ENCODE data around the gene LRRC36. TPM values are rescaled to one million over a fixed set of nuclear protein-coding genes. Genes with fewer than 3 reads are reported as not detected.

The LRRC36 gene
- total RNA-seq, 2 donors from 2014 or later = 0.33 to 0.43 TPM

GRCh38 chr16:67397812-67398545 lies 71.4 kb downstream of the LRRC36 start:
- Histone ChIP-seq H3K36me3 (no peaks in the 10 kb centered on the region), H3K4me3 (no peak overlapping the region), H3K9me3 (no peaks in the 10 kb centered on the region), H3K27me3 (no peaks in the 10 kb centered on the region), H3K27ac (peak overlapping the region; percentile 67 to 71), H3K4me1 (peaks cover 0 to 69% of the 10 kb centered on the region in 2 donors)
- no peak for TF ChIP-seq CTCF (IDR thresholded peaks at IDR 0.05)
- DNase-seq (ENCODE audit: low spot score) = no peak

DNA sequence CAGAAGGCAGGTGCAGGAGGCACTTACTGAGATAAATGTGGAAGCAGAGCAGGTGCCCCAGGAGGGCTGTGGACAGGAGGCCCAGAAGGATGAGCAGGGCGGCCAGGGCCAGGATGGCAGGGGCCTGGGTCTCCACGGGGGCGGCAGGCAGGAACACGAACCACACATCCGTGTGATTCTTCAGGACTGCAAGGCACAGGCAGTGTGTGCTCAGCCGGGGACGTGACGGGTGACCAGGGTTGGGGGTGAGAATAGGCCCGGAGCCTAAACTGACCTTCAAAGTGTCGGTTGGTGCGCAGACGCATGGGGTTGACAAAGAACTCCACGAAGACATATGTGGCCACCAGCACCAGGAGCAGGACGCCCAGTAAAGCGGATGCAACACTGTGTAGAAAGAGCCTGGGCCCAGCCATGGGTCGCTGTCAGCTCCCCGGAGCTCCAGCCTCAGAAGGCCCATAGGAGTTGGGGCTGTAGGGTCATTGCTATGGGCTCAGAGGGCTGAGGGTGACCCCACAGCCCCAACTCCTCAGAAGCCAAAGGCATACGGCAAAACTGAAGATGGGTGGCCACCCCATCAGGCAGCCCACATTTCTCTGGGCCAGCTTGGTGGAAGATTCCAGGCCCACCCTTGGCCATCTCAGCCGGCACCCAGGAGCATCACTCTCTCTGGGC lies 72.1 kb downstream of the LRRC36 start:
- no peak for DNase-seq (ENCODE audit: low spot score)
- peaks cover 0 to 62% of the 10 kb centered on the region in 2 donors for H3K4me1 ChIP-seq
- H3K36me3 ChIP-seq = no peaks in the 10 kb centered on the region
- no peak for TF ChIP-seq CTCF (IDR thresholded peaks at IDR 0.05)
- H3K27ac ChIP-seq = no peak overlapping the region
- no peaks in the 10 kb centered on the region for H3K27me3 ChIP-seq
- no peaks in the 10 kb centered on the region for H3K9me3 ChIP-seq
- no peak overlapping the region for H3K4me3 ChIP-seq

DNA sequence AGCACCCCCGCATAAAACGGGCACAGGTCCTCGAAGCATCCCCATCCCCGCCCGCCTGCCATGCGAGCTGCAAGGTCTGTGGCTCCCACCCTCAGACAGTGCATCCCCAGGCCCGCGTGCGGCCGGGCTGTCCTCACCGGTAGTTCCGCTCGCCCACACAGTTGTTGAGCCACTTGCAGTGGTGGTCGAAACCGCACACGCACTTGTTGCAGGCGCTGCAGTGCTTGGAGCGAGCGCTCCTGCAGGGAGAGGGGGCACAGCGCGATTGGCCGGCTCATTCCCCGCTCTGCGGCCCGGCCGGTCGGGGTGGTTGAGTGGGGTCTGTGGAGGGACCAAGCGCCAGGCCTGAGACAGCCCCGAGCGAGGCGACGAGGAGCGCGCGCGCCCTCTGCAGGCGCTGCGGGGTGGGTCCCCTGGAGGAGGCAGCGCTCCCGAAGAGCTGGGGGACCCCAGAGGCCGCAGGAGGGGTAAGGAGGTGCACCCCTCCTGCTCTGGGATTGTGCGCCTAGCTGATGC lies 72.7 kb downstream of the LRRC36 start:
- no peak for DNase-seq (ENCODE audit: low spot score)
- peaks cover 0 to 56% of the 10 kb centered on the region in 2 donors for H3K4me1 ChIP-seq
- no peaks in the 10 kb centered on the region for H3K27me3 ChIP-seq
- H3K27ac ChIP-seq = no peak overlapping the region
- H3K4me3 ChIP-seq = peak overlapping the region in 1 of 2 donors; percentile 9
- peak; percentile 77 to 91 for TF ChIP-seq CTCF (IDR thresholded peaks at IDR 0.05)
- H3K9me3 ChIP-seq = no peaks in the 10 kb centered on the region
- no peaks in the 10 kb centered on the region for H3K36me3 ChIP-seq

DNA sequence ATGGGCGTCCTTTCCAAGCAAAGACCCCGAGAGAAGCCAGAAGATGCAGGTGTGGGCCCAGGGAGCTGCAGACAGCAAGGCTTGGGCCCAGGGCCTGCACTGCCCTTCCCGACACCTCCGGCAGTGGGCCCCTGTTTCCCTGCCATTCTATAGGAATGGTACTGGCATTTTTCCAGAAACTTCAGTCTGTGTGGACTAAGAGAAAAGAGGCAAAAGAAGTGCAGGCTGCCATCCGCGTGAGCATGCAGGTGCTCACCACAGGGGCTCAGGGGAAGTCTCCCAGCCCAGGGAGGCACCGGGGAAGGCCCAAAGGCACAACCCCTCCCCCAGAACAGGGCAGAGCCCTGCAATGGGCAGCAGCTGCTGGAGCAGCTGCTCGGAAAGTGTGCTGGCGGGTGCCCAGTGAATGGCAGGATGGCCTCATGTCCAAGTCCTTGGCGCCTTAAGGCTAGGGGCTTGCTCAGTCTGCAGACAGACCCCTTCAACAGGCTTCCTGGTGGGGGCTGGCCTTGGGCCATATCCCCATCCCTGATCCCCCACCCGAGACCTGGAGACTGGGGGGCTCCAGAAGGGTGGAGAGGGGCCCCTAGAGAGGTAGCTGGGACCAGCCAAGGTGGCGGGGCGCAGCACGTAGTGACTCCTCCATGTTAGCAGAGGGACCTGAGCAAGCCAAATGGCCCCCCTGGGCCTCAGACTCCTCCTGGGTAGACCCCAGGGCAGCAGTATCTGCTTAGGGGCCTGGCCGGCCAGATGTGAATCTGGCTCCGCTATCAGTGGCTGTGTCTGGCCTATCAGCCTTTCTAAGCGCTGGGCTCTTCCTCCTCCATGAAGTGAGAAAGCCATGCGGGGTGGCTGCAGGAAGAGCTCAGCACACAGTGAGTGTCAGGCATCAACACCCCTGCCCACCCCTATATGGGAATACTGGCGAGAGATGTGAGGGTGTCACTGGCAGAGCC lies 73.4 kb downstream of the LRRC36 start:
- TF ChIP-seq CTCF (IDR thresholded peaks at IDR 0.05) = peak in 1 of 2 donors; percentile 8
- Histone ChIP-seq H3K27ac (no peak overlapping the region), H3K27me3 (no peaks in the 10 kb centered on the region), H3K4me1 (peaks cover 0 to 48% of the 10 kb centered on the region in 2 donors), H3K4me3 (no peak overlapping the region), H3K36me3 (no peaks in the 10 kb centered on the region), H3K9me3 (no peaks in the 10 kb centered on the region)
- DNase-seq (ENCODE audit: low spot score) = no peak

GRCh38 chr16:67400901-67401300 lies 74.3 kb downstream of the LRRC36 start:
- DNase-seq (ENCODE audit: low spot score) = no peak
- no peak for TF ChIP-seq CTCF (IDR thresholded peaks at IDR 0.05)
- no peaks in the 10 kb centered on the region for H3K9me3 ChIP-seq
- no peaks in the 10 kb centered on the region for H3K27me3 ChIP-seq
- H3K4me3 ChIP-seq = no peak overlapping the region
- peaks cover 0 to 48% of the 10 kb centered on the region in 2 donors for H3K4me1 ChIP-seq
- no peaks in the 10 kb centered on the region for H3K36me3 ChIP-seq
- no peak overlapping the region for H3K27ac ChIP-seq

Measured in right atrium auricular region (tissue), 2 donors.